Measurements from ENCODE around the gene LRBA. TPM values are rescaled to one million over a fixed set of nuclear protein-coding genes. Genes with fewer than 3 reads are reported as not detected.

The LRBA gene
- total and polyA plus RNA-seq, 2 donors (not counting 3 experiments of a cell fraction or from before 2014, with no cell fraction given), result 18.0 to 35.1 TPM

GRCh38 chr4:150570862-150571261 lies 444.2 kb downstream of the LRBA start:
- H3K9me1 ChIP-seq (replicated peaks; ENCODE audit: control insufficient read depth, extremely low read depth, insufficient read depth, low read length), result no peaks in the 10 kb centered on the region
- no peak for FAIRE-seq
- DNase-seq (ENCODE audit: low read depth, low spot score), result no peak
- no peak overlapping the region for H3K27ac ChIP-seq (ENCODE audit: insufficient read depth, low read depth, low read length)
- no peak overlapping the region for H3K4me3 ChIP-seq (replicated peaks in 1 of 3; ENCODE audit: insufficient read depth in 1 of 3, low read depth in 1 of 3, low read length in 3 of 3)
- H4K20me1 ChIP-seq (replicated peaks; ENCODE audit: control insufficient read depth, extremely low read depth, insufficient read depth, low read length), result no peaks in the 10 kb centered on the region
- TF ChIP-seq GATA2 (IDR thresholded peaks at IDR 0.05; ENCODE audit: insufficient read depth, insufficient read length, low read depth, low read length) (no peak), POLR2AphosphoS5 (IDR thresholded peaks at IDR 0.05; ENCODE audit: insufficient read depth, low read depth, low read length) (no peak), JUN (IDR thresholded peaks at IDR 0.05; ENCODE audit: borderline replicate concordance, insufficient read depth, insufficient read length, low read depth) (no peak), POLR2A (IDR thresholded peaks at IDR 0.05; ENCODE audit: low read depth, low read length) (no peak), FOS (IDR thresholded peaks at IDR 0.05; ENCODE audit: borderline replicate concordance, insufficient read depth, low read length) (no peak), MYC (IDR thresholded peaks at IDR 0.05; ENCODE audit: low read depth, low read length) (no peak), MAX (IDR thresholded peaks at IDR 0.05; ENCODE audit: insufficient read depth, insufficient read length) (no peak), EZH2 (IDR thresholded peaks at IDR 0.05; ENCODE audit: borderline replicate concordance, low read depth, low read length, severe bottlenecking) (no peak)
- TF ChIP-seq, protein P1, sequence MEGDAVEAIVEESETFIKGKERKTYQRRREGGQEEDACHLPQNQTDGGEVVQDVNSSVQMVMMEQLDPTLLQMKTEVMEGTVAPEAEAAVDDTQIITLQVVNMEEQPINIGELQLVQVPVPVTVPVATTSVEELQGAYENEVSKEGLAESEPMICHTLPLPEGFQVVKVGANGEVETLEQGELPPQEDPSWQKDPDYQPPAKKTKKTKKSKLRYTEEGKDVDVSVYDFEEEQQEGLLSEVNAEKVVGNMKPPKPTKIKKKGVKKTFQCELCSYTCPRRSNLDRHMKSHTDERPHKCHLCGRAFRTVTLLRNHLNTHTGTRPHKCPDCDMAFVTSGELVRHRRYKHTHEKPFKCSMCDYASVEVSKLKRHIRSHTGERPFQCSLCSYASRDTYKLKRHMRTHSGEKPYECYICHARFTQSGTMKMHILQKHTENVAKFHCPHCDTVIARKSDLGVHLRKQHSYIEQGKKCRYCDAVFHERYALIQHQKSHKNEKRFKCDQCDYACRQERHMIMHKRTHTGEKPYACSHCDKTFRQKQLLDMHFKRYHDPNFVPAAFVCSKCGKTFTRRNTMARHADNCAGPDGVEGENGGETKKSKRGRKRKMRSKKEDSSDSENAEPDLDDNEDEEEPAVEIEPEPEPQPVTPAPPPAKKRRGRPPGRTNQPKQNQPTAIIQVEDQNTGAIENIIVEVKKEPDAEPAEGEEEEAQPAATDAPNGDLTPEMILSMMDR (IDR thresholded peaks at IDR 0.05; ENCODE audit: extremely low read depth in 1 of 2, insufficient read depth in 1 of 2, low read depth in 1 of 2, low read length in 2 of 2), result no peak
- no peaks in the 10 kb centered on the region for H3K27me3 ChIP-seq (ENCODE audit: control insufficient read depth in 2 of 2, insufficient read depth in 2 of 2, low read length in 2 of 2)
- POLR2A ChIA-PET, result no interaction called here
- H3K4me2 ChIP-seq (ENCODE audit: insufficient read depth, low read length), result no peak overlapping the region
- CTCF ChIA-PET, result no interaction called here
- dilution Hi-C loops (cut with MboI; ENCODE audit: extremely low pct_ligation_motif_present, low sequenced_read_pairs), result no loop called here
- no peaks in the 10 kb centered on the region for H3K4me1 ChIP-seq (ENCODE audit: control insufficient read depth, extremely low read depth, insufficient read depth, low read length)
- intact Hi-C loops (cut with micrococcal nuclease), result no loop called here
- H3K36me3 ChIP-seq (ENCODE audit: control insufficient read depth in 2 of 2, extremely low read depth in 1 of 2, insufficient read depth in 2 of 2, low read length in 2 of 2), result no peaks in the 10 kb centered on the region
- no TSS peak for BruUV-seq (replicated peaks)
- H3K9me3 ChIP-seq (replicated peaks; ENCODE audit: control insufficient read depth, insufficient read depth, low read length), result no peaks in the 10 kb centered on the region
- no peaks in the 10 kb centered on the region for H3K79me2 ChIP-seq (ENCODE audit: control insufficient read depth, insufficient read depth, low read length)
- no peak overlapping the region for H3K9ac ChIP-seq (replicated peaks; ENCODE audit: extremely low read depth, insufficient read depth, low read length)
- no peak overlapping the region for H2AFZ ChIP-seq (ENCODE audit: low read depth, low read length)
